GM19452 (cell line): ENCODE data around the gene FIGN.

Experiments
- ATAC-seq: cut with Tn5 transposase; IDR thresholded peaks from one replicate; pipeline ENCODE4 v1.9.1; 2021; ENCODE audit not compliant: unreplicated experiment

The FIGN gene

DNA sequence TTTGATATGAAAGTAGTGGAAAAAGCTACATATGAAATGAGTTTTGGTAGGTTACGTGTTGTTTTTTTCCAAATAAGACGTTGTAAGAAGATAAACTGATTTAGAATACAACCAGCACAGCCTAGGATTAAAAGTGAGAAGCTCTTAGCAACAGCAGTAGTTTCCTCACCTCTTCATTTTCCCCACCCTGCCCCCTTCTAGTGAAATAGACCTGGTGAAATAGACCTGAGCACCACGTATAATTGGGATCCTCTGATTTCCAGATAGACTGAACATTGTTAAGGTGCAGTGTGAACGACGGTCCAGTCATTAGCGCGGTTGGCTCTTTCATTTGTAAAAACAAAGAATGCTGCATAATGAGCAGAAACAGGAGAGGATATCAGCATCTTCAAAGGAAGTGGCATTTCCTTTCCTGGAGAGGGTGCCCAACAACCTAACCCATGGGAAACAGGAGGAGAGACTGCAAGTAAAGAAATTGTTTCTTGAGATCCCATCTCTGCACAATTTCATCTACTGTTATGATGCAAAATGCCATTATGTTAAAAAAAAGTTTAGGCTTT lies 114.3 kb downstream of the FIGN start:
- ATAC-seq: no peak

DNA sequence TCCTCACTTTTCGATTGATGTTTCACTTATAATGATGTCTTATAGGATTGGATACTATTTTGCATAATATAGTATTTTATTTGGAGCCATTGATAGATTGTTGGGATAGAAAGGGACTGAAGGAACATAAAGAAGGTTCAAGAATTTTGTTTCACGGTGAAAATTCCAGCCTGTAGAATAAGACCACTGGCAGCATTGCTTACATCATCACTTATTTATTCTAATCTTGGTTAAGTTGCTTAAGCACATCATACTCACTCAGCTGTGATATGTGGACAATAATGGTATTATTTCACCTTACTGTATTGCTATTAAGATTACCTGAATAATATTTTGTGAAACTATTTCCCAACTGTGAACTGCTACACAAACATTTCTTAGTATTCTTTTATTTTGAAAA lies 118.3 kb downstream of the FIGN start:
- ATAC-seq: no peak

DNA sequence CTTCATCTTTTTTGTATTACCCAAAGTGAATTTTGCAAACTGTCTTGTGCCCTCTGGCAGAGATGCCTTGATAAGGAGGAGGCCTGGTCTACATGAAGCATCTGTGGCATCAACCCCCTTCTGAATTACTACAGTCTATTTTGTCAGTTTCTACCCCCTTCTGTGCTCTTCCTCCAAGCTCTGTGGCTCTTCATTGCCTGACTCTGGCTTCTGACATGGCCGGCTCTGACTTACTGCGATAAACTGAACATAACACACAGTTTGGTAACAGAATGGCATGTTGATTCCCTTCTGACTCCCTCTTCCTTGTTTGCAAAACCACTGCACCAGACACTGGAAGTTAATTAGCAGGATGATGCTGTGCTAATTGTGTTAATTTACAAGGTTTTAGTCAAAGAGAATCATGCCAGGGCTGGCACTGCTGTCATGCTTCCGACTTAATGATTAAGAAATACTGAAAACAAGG lies 122.5 kb downstream of the FIGN start:
- ATAC-seq: no peak

DNA sequence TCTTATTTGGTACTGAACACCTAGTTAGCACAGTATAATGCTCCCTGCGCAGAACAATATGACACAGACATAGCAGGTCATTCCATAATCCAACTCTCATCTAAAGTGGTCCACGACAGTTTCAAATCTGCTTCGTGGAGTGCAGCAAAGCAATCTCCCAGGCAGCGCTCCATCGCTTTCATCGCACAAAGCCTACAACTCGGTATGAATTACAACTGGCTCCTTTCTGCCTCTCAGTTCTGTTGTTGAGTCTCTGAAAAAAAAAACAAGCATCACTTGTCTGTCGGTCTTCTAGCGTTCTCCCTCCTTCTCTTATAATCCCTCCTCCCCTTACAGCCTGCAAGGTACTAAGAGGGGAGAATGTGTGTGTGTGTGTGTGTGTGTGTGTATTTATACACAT lies 123.5 kb downstream of the FIGN start:
- no peak for ATAC-seq

DNA sequence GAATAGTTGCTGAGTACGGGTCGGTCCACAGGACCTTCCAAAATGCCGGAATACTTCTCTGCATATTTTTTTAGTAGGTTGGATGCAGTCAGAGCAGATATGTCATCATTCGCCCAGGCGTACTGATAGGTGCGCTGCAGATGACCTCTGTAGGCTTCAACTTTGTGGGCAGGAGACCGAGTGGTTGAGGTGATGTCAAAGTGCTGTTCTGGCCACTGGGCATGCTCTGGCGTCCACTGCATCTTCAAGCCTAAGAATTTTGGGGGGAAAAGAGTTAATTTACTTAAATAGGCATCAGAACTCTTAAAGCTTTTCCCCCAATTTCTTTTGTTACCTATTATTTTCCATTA lies 124.3 kb downstream of the FIGN start:
- no peak for ATAC-seq

DNA sequence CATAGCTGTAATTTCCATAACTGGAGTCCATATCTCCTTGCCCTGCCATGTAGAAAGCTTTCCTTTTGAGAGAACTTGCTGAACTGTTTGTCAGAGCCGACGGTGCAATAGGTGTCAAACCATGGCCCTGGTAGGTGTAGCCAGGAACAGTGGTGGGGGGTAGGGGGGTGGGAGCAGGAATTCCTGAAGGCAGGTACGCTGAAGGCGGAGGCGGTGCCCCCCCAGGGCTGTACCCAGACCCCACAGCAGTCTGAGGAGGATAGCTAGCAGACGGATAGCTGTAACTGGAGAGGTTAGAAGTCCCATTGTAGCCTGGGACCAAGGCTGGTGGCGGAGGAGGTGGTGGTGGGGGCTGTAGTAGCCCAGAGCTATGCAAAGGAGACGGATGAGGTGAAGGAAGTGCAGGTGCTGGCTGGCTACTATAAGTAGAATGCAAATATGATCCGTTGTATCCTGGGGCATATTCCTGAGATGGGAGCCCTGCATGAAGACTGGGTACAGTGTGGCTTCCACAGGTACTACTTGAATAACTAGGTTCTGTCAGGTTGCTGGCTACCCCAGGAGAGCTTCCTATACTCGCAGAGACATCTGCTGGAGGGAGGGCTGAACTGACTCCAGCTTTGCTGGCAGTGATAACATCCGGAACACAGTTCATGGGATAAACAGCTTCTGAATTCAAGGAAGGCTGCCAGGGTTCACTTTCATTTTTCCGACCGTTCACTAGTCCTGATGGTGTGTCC lies 124.8 kb downstream of the FIGN start:
- no peak for ATAC-seq

DNA sequence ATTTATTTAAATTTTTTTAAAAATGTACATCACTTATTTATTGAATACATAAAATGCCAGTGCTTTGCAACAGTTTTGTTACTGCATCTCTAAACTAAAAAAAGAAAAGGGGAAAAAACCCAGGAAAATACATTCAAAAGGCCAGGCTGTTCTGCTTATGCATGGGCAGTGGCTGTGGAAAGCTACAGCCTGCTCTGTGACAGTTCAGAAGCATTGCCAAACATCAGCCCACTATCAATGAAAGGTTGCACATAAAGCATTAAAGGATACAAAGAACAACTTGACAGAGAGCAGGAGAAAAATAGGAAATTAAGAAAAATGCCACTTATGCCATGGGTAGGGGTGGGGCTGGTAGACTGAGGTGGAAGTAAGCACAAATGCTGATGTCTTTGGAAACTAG lies 128.2 kb downstream of the FIGN start:
- ATAC-seq: no peak

DNA sequence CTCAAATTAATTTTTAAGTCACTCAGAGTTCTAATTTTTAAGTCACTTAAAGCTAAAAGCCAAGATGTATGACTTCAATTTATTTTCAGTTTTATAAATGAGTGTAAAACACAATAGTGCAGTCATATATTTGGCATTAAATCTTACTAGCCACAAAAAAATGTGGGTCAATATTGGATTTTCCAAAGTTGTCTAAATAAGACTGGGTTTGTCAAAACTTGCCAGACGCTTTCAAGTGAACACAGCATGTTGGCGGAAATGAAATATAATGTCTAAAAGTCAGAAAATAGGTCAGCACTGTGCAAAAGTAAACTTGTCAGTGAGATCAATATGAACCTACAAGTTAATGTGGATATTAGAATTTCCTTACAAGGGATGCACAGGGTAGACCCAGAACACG lies 128.9 kb downstream of the FIGN start:
- ATAC-seq: no peak

DNA sequence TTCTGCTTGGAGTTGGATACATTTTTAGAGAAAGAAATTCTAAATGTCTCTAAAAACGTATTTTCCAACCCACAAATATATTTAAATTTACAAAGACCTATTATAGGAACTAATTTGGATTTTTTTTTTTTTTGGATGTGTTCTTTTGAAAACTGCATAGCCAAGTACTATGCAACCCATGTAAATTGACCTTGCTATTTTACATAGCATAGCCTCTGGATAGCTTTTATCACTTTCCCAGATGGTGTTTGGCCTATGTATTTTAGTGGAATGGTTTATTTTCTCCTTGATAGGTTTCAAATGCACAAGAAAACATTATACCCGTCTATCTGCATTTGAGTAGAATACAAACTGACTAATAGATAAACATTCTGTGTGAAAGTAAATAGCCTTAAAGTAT lies 130.0 kb downstream of the FIGN start:
- ATAC-seq: no peak

DNA sequence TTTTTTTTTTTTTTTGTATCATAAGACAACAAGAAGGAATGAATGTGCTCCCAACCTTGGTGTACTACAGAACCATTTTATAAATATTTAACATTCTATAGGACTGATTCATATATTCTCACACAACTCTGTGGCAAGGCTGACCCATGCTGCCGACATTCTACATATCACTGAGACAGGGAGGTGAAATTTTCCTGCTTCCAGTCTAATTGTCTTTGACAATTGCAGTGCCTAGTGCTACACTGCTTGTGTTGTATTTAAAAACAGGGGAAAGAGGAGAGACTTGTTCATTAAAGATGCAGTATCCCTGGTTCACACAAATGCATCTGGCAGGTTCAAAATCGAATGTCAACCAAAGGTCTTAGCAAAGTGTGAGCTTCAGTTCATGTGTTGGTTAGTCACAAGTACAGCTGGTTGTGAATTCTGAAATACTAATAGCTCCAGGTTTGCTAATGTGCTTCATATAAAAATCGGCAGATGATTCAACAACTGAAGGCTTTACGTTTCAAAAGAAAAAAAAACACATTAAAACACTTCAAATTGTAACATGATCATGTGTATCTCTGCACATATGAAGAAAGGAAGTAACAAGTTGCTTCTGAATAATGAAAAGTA lies 130.8 kb downstream of the FIGN start:
- no peak for ATAC-seq

DNA sequence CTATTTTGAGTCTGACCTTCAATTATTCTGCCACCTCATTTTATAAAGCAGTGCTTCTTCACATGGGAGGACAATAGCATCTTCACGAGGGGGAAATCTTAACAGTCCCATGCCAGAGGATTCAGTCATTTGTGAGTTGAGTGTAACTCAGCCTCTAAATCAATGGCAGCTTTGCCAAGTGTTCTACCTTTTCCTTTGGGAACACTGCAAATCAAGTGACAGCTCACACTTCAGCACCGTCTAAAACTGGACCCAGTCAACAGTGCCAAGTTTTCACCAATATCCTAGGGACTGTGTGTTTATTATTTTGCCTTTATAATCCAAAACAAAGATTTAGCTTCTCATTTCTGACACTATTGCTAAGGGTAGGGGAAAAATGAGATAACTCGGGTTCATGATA lies 133.6 kb downstream of the FIGN start:
- ATAC-seq: no peak

DNA sequence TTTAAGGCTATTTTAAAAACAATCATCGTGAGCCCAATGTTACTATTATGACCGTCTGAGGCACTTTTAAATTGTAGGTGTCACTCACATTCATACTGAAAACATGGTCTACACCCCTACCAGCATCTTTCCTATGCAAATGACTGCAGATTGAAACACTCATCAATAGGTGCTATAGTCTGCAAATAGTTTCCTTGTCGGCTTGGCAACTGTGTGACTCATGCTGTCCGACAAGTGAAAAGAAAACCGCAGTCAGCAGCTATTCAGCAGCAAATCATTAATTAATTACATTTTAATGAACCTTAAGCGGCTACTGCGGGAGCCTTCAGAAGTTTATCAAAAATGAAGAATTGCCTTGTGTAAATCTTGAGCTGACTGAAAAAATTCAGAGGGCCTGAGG lies 134.4 kb downstream of the FIGN start:
- ATAC-seq: no peak

DNA sequence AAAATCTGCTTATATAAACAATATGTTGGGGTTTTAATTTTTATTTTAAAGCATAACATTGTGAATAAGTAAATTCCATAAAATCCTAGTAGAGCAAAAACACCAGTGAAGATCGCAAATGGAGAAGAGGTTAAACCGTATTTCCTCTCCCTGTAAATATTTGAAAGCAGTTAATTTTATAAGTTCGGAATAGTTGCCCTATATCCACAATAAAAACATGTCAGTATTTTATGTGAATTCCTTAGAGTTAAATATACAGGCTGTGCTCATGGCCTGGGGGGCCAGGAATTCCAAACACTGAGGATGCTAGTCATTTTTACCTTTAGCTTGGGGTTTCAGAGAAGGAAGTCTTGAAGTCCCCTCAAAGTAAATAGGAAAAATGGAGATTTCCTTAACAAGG lies 135.0 kb downstream of the FIGN start:
- ATAC-seq: no peak

DNA sequence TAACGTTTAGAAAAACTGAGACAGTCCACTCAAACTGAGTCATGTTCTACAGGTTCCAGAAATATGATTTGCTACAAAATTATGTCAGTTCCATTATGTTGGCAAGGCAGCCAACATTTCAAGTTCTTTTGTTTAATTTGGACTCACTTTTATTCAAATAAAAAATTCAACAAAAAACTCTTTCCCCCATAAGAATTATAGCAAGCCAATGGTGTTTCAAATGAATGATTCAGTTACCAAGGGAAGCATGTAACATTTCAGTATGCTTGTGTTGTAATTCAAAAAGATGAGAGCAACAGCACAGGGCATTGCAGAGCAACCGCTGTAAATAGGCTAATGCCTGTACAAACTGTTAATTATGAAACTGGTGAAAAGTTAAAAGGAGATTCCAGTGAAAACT lies 140.8 kb downstream of the FIGN start:
- no peak for ATAC-seq

DNA sequence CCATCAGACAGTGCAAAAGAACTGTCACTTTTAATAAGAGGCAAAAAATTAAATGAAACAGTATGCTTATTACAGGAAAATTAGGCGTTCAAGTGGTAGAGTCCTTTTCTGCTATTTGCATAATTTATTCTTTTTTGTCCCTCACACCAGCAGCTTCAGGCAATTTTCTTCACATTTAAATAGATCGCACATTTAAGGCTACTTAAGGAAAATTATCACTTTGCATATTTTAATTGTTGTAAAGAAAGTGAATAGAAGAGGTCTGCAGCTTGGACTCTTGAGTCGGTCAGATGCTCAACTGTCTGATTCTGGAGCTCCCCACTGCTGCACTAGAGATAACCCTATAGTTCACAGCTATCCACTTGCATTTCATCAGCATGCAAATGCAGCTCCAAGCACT lies 141.3 kb downstream of the FIGN start:
- no peak for ATAC-seq

DNA sequence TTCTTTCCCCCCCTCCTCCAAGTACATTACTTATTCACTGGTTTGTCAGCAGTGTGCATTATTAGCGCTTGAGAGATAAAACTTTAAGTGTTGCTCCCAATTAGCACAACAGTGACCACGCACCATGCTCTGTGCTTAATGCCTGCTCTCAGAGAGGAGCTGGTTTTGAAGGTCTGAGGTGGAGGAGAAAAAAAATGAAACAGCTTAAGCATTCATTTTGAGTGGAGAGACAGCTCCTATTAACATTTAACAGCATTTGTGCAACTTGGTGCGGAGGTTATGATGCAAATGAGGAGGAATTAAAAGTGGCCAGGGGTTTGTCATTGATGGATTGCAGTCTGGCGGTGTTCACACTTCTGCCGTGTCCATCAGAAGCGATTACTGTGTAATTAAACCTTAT lies 141.8 kb downstream of the FIGN start:
- ATAC-seq: no peak

DNA sequence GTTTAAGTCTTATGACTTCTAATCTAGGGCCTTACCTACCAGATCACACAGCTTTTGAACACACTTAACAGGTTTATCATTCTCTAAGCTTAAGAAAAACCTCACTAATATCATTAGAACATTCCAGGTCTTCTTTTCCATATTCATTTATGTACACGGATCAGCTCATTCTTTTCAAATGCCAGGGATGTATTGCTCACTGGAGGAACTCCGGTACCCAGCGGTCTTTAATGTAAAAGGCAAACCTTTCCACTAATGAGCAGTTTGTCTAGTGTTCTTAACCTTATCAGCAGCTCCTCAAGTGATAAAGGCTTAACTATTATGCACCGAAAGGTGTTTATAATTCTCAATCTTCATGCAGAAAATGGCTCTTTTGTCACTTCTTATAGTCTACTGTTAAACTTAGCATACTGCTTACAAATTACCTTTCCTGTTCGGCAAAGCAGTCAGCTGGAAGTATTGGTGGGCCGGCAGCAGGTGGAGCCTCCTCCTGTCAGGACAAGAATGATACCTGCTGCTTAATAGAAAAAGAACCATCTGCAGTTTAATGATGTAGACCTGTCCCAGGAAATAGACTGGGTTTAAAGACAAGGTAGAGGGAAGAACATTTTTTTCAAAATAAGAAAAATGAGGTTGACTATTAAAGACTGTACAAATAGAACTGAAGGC lies 142.7 kb downstream of the FIGN start:
- no peak for ATAC-seq

DNA sequence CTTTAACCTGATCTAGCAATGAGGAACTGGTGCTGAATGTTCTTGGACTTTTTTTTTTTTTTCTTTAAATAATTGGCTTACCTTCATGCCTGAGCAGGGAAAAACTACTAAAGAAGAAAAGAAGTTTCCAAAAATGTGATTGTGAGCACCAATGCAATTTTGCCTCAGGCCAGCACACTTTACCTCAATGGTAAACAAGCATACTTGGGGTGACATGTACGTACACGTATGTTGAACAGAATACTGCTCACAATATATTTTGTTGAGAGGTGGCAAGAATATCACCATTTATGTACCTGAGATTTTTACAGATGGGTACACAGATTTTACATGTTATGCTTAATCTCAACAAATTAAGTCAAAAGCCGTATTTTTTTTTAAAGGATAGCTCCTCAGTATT lies 144.3 kb downstream of the FIGN start:
- no peak for ATAC-seq

DNA sequence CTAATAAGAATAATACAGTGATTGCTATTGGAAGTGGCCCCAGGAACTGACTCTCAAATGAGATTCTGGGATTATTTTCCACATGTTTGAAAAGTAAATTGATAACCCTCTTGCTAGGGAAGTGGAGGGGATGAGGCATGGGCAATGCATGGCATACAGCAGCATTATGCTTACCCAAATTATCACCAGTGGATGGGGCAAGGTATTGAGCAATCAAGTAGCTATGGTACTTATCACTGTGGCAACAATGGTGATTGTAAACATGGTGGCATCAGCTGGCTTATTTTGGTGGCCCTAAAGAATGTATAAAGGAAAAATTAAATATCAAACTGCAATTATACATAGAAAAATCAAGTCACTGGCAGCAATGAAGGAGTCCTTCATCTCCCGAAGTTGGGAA lies 155.1 kb downstream of the FIGN start:
- ATAC-seq: no peak

DNA sequence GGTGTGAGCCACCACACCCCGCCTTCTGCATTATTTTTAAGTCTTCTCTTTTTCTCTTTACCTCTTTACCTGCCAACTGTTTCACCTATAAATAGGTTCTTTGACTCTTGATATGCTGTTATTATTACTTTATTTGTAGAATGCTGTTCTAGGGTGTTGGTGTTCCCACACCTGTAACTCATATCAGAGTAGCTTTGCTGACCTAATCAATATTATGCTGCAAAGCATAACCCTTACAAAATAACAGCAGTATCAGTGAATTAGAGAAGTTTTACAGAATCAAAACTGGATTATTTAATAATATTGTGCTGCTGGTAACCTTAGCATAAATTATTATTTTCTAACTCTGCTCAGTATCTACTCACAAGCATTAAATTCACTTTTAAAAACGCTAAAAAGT lies 161.5 kb downstream of the FIGN start:
- no peak for ATAC-seq

DNA sequence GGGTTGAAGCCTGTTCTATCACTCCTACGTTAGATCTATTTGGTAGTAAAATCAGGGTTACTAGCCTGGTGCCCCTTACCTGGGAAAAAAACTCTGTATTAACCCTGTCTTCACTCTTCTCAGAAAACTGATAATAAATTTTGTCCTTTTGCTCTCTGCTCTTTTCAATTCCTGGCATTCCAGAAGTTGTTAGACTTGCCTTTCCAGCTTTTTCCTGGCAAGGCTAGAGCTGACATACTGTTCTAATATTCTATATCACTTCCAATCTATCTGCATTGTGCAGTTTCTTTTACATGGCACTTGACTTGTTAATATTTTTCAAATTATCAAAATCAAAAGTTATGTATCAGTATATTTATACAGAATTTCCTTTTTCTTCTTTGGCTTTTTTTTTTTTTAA lies 162.2 kb downstream of the FIGN start:
- no peak for ATAC-seq

DNA sequence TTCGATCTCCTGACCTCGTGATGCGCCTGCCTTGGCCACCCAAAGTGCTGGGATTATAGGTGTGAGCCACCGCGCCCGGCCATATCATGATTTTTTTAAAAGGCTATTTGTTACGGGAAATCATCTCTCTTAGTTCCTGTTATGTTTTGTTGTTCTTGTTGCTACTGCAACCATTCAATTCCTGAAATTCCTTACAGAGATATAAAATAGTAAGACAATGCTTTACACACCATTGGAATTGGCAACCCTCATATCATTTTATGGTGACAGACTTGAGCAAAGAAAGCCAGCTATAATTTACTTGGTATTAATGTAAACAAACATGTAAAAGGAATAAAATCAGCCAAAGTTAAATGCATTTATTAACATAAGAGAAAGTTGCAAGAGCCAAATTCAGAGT lies 163.0 kb downstream of the FIGN start:
- ATAC-seq: no peak
